AG08395 (cell line): ENCODE data around the gene PARP3.

Experiments
- DNase-seq: peaks from one replicate; pipeline ENCODE4 v3.0.0; 2012; ENCODE audit warnings: mixed read lengths, low spot score

The PARP3 gene

DNA sequence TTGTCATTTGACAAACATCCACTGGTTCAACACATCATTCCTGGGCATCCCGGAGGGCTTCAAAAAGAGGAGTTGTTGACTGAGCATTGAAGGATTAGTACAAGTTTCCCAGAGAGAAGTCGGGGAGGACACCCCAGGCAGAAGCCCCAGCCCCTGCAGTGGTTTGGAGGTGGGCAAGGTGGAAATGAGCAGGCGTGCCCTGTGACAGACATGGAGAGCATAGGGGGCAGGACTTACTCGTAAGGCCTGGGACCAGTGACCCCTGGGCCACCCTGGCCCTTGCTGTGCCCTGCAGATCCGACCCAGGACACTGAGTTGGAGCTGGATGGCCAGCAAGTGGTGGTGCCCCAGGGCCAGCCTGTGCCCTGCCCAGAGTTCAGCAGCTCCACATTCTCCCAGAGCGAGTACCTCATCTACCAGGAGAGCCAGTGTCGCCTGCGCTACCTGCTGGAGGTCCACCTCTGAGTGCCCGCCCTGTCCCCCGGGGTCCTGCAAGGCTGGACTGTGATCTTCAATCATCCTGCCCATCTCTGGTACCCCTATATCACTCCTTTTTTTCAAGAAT is 5.9 kb downstream of the PARP3 start:
- DNase-seq, result no peak

DNA sequence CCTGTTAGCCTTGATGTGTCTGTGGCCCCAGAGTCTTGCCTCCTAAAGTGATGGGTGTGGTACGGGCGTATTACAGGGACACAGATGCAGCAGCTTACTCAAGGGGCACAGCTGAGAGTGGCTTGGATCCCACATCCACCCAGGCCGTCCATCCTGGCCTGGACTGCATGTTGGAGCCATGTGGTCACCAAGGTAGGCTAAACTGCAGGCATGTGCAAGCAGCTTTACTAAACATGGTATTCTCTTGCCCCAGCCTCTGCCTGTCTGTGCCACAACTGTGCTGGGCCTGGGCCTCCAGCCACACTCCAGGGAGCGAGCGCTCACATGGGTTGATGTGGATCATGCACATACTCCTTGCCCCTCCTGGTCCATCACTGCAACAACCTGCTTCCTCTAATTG is 7.0 kb downstream of the PARP3 start:
- DNase-seq, result no peak

DNA sequence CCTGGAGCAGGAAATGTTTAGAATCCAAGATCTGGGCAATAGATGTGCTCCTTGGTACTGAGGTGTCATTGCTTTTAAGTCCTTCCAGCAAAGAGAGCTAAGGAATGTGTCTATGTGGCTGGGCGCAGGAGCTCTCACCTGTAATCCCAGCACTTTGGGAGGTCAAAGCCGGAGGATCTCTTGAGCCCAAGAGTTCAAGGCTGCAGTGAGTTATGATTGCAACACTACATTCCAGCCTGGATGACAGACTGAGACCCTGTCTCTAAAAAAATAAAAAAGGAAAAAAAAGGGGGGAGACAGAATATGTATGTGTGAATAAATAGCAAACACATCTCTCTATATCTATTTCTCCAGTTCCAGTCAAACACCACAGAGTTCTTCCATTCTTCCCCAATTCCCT is 8.7 kb downstream of the PARP3 start:
- no peak for DNase-seq

DNA sequence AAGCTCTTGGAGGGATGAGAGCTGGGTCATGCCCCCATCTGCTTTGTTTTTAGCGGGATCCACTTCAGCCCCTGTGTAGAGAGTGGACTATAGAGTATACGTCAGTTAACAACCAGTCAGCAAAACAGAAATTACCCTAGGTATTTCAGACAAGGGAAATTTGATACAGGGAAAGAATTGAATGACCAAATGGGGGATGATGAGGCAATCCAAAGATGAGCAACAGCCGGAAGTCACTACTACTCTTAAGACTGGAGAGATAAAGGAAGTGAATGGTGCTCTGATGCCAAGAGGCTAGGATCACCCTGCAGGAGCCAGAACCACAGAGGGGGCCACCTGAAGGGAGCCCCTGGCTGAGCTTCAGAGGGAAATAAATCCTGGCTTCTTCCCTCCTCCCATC is 11.3 kb downstream of the PARP3 start:
- DNase-seq, result peak; percentile 50

DNA sequence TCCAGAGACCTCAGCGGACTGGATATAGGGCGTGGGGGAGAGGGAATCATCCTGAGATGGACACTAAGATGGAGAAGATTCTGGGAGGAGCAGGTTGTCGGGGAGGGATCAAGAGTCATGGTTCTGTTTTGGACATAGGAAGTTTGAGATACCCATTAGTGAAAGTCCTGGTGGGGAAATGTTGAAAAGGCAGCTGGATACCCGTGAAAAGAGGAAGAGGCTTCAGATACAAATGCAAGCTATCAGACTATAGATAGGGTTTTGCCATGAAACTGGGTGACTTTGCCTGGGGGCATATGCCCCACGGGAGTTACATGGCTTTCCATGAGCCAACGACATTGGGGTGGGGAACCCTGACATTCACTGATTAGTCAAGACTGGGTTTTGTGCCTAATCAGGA is 11.9 kb downstream of the PARP3 start:
- no peak for DNase-seq

DNA sequence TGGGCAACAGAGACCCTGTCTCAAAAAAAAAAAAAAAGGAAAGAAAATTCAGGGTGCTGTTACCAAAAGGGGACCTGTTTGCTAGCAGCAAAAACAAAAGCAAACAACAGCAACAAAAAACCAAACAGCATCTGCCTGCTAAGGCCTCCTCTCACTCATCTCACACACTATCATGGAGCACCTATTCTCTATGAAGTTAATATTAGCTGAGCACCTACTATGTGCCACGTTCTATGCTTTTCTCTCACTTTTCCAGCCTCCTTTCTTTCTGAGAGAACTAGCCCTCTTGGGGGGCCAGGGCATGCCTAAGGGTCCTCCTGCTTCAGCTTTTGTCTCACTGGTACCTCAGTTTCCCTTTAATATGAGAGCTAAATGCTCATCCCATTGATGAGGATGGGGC is 12.6 kb downstream of the PARP3 start:
- DNase-seq, result no peak

DNA sequence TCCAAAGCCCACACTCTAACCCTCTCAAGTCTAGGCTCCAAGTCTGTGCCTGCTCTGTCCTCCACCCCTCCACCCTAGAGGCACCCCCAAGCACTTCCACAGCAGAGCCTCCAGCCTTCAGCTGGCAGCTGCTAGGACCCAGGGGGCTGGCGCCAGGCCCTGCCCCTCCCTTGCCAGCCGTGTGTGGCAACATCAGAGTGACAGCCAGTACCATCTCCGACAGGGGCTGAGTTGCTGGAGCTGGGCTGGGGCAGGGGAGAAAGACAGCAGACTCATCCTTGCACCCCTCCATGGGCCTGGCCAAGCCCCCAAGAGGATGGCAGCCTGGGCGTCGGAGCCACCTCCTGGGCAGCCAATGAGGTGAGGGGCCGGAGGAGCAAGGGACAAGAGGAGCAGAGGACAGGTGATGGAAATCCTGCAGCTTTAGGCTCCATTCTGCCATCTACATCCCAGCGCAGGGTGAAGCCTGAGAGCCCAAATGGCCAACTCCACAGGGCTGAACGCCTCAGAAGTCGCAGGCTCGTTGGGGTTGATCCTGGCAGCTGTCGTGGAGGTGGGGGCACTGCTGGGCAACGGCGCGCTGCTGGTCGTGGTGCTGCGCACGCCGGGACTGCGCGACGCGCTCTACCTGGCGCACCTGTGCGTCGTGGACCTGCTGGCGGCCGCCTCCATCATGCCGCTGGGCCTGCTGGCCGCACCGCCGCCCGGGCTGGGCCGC is 13.2 kb downstream of the PARP3 start, which contains the start of gene GPR62:
Gene GPR62 (plus strand): TSS at position 207 of the 718 bp plus-strand sequence. CDS start 272 bp downstream, at position 479.
- DNase-seq, result no peak

DNA sequence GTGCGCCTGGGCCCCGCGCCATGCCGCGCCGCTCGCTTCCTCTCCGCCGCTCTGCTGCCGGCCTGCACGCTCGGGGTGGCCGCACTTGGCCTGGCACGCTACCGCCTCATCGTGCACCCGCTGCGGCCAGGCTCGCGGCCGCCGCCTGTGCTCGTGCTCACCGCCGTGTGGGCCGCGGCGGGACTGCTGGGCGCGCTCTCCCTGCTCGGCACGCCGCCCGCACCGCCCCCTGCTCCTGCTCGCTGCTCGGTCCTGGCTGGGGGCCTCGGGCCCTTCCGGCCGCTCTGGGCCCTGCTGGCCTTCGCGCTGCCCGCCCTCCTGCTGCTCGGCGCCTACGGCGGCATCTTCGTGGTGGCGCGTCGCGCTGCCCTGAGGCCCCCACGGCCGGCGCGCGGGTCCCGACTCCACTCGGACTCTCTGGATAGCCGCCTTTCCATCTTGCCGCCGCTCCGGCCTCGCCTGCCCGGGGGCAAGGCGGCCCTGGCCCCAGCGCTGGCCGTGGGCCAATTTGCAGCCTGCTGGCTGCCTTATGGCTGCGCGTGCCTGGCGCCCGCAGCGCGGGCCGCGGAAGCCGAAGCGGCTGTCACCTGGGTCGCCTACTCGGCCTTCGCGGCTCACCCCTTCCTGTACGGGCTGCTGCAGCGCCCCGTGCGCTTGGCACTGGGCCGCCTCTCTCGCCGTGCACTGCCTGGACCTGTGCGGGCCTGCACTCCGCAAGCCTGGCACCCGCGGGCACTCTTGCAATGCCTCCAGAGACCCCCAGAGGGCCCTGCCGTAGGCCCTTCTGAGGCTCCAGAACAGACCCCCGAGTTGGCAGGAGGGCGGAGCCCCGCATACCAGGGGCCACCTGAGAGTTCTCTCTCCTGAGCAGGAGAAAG is 14.0 kb downstream of the PARP3 start:
- DNase-seq, result peak; percentile 58

DNA sequence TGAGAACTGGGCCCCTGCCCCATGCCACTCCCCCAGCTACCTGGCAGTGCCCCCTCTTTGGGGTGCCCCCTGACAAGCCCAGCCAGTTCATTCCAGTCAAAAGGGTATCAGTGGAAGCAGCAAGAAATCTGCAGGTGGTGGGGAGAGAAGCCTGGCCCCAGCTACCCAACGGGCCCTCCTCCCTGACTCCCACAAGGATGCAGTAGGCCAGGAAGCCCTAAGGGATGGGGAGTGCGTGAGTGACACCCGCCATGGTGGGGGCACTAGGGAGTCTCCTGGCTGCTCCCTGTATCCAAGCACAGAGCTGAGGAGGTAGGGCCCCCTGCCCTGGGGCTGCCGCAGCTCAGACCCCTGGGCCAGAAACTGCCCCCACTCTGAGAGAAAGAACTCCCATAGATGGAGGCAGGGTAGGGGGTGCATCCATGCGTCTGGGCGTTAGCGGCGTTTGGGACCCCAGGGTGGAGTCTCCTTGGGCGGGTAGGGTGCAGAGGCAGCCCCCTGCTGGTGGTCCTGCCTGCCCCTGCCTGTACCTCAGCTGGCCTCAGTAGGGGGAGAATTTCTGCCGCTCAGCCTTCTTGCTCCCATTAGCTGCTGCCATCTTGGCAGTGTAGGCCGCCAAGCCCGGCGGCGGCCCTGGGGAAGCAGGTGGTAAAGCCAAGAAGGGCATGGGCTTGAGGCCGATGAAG is 15.5 kb downstream of the PARP3 start:
- DNase-seq, result no peak

DNA sequence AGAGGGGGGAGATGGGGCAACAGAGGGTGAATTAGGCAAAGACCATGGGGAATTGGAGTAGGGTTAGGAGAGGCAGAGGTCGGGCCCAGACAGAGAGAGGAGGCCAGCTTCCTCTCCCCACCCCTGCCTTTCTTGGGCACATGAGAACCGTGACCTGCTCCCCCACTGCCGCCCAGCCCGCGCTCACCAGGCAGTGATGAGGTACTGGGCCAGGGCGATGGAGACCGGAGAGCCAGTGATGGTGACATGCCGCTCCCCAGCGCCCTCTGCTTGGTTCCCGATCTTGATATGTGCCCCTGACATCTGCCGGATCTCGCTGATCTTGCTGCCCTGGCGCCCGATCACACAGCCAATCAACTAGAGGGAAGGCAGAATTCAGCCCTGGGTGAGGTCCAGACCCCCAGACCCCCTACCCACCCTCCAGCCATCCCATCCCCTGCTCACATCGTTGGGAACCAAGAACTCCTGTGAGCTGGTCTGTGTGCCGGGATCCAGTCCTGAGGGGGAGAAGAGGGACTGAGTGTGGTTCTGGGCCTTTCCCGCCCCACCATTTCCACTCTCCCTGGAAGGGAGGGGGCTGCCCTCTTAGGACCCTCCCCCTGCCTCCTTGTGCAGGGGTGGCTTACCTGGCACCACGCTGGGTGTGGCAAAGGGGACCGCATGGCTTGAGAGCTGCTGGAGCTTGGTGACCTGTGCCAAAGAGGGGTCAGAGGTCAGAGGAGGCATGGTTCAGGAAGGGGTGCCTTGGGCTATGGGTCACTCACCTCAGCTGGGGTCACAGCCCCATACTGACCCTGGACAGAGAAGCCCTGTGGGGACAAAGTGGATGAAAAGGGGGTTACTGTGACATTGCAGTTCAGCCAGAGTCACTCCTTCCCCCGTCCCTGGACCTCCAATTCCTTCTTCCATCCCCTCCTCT is 16.7 kb downstream of the PARP3 start:
- DNase-seq, result no peak

DNA sequence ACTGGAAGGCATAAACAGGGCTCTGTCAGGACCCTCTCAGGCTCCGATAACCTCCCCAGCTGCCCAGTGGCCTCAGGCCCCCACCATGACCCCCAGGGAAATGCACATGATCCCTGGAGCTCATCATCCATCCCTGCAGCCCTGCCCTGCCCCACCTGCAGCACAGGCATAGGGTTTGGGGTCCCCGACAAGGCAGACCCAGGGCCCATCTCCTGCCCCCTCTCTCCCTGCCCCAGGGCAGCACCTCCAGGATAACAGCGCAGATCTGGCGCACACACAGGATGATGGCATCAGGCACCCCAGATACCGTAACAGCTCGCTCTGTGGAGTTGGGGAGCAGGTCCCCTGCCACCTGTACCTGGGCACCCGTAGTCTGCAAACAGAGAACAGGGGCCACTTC is 17.5 kb downstream of the PARP3 start:
- no peak for DNase-seq

DNA sequence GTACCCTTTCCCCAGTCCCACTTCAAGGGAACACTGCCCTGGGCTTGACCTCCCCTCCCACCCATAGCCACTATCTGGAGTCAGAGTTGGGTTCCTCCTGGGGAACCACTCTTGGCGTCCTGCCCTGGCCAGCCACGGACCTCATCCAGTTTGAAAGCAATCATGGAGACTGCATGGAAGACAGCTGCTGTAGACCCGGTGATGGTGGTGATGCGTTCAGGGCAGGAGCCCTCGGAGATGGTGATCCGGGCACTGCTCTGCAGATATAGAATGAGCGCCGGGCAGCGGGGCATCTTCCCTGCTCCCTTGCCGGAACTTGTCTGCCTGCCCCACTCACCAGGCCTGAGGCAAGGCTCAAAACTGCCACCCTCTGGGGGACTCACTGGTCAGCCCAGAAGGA is 18.2 kb downstream of the PARP3 start:
- no peak for DNase-seq

DNA sequence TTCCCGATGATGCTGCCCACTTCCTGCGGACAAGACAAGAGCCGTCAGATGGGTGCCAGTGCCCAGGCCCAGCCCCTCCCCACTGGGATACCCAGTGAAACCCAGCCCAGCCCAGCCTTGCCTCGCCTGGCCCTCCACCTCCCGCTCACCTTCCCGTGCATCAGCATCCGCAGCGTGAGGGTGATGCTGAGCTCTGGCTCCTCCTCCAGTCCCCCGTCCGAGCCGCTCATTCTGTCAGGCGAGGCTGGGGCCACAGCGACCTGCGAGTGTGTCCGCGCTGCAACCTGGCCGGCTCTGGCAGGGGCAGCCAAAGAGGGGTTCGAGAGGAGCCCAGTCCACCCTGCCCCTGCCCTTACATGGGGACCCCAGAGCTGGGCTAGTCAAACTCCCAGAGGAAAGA is 18.8 kb downstream of the PARP3 start:
- DNase-seq, result no peak

DNA sequence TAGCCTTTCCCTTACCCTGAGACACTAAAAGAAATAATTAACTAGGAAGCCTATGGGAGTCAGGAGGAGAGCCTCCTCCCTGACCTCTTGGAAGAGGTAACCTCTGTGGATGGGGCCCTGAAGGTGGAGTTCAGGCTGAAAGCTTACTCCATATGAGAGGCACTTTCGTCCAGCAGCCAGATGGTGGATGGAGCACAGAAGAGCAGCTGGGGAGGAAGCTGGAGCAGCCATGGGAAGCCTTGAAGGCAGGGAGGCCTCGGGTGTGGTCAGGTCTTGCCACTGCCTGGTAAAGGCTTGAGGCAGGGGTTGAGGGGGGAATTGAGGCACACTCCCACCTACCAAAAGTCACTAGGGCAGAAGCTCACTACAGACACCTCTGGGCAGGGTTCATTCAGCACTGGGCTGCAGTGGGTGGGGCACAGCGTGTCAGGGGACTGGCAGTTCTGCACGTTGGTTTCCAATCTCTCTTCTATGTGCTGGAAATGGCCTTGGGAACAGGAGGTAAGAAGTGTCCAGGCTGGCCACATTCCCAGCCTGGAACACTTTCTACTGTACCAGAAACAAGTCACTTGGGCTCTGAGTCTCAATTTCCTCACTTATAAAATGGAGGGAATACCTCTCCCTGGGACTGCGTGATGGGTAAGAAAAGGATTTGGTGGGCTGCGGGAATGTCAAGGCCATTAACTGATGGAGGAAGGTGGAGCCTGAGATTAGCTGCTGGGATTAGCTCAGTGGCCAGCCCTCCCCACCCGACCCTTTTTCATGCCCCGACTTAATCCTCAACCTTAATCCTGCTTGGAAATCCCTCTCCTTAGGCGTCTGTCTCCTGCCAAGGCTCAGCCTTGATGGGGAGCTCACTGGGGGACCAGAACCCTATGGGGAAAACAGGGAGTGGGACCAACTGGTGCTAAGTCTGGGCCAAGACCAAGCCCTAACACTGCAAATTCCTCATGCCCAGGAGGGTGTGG is 19.7 kb downstream of the PARP3 start:
- DNase-seq, result no peak

DNA sequence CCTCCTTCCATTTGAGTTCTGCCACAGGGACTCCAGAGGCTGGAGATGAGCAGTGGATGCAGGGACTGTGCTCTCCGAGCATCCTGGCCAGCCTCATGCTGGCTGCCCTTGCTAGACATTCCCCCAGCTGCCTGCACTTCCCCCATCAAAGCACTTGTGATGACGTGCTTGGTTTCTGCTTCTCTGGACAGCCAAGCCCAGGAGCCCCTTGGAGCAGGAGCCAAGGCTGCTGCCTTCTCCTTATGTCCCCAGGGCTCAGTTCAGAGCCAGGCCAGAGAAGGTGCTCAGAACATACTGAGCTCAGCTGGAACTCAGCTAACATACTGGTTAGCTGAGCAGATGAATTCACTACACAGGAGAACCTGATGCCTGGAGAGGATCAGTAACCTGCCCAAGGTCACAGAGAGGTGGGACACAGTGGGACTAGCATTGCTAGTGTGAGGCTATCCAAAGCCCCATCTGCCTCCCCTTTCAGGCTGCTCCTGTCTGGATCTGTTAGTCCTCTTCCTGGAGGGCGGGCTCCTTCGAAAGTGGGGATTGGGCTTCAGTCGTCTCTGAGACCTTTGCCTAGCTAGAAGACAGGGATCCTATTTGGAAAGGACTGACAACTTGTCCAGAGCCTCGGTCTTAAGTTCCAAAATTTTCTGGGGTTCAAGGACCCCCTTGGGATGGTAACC is 20.8 kb downstream of the PARP3 start:
- no peak for DNase-seq

DNA sequence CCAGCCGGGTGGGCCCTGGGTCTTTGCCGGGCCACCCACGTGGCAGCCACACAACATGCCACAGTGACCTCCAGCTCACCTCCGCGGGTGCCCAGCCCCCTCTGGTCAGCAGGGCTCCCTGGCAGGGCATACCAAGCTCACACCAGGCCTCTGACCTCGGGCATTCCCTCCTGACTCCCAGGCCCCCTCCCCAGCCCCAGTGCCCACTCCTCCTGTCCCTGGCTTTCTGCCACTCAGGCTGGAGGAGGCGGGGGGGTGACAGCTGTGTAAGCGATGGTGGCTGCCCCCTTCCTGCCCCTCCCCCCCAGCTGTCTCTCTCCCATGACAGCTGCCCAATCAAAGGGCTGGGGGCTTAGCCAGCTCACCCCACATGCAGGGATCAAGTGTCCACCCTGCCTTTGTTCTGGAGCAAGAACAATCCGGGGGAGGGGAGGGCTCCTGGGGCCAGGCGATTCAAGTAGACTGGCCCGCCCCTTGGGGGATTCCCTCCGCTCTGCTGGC is 21.8 kb downstream of the PARP3 start:
- DNase-seq, result no peak

DNA sequence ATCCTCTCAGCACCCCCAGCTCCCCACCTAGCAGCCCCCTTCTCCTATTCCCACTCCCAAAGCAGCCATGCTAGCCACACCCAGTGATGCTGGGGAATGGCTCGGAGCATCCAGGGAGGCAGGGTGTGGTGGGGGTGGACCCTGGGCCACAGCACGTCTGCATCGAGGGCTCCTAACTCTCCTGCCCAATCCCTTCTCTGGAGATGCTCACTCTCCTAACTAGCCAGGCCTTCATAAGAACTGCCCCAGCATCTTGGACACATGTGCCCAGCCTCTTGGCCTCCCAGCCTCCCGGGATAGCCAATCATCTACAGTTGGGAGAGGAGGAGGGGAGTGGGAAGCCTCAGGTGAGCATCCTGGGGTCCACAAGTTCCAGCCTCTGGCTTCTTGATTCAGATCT is 22.4 kb downstream of the PARP3 start:
- DNase-seq, result no peak

DNA sequence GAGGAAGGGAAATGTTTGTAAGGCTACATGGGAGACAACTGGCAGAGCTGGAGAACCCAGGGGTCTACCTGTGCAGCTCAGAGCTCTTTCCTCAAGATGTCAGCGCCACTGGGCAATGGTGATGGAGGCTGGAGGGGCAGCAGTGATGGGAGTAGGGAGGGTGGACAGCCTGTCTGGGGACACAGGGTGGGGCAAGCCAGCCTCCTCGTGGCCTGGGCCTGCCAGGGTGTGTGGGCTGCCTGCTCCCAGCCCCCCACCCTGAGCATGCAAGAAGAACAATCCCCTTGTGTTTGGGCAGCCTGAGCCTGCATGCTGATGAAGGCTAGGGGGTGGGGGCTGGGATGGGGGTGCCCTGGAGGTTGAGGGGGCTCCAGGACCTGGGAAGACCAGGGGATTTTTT is 23.9 kb downstream of the PARP3 start:
- no peak for DNase-seq

DNA sequence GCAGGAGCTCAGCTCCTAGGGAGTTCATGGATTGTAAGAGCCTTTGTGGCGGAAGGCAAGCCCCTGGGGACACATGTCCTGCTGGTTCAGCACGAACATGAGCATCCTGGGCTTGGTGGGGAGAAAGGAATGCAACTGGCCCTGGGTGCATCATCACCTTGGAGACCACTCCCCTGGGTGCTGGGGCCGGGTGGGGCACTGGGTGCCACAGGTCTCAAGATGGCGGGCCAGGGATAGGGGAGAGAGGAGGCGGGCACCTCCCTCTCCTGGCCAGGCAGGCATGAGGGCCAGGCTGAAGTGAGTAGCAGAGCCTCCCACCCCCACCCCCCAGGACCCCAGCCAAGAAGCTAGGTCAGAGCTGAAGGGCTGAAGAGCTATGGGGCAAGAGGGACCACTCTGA is 24.3 kb downstream of the PARP3 start:
- no peak for DNase-seq
